GM21717 (cell line): ENCODE data around the gene VPS26A.
"Not testable (repeated sequence)": the region's sequence is repeated elsewhere in the genome, so short reads cannot be mapped to it uniquely, and the experiment has no call there.

ENCODE experiments used
- ATAC-seq: cut with Tn5 transposase; IDR thresholded peaks from one replicate; pipeline ENCODE4 v1.9.1; 2021; ENCODE audit warnings: mild to moderate bottlenecking, moderate library complexity; ENCODE audit not compliant: unreplicated experiment

Gene VPS26A

GRCh38 chr10:69101451-69102095, 22.4 kb upstream of the VPS26A start:
- no peak for ATAC-seq

DNA sequence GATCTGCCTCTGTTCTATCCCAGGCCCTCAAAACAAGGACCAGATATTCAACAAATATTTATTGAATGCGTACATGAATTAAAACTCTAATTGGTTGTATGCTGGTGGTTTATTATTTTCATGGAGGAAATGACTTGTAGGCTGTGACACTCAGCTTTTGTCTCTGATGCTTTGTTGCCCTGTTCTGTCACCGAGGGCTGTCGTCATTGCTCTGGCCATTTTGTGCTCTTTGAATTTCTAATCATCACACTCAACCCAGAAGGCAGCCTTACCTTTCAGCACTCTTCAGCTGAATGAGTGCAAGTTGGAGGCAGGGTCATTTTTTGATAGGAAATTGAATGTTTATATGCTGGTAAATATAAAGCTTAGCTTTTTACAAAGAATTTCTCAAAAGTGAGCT, 21.5 kb upstream of the VPS26A start:
- no peak for ATAC-seq

DNA sequence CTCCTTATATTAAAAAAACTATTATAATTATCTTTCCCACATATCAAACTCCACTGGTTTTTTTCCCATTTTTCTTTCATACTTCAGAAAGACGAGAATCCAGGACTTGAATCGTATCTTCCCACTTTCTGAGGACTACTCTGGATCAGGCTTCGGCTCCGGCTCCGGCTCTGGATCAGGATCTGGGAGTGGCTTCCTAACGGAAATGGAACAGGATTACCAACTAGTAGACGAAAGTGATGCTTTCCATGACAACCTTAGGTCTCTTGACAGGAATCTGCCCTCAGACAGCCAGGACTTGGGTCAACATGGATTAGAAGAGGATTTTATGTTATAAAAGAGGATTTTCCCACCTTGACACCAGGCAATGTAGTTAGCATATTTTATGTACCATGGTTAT, 20.2 kb upstream of the VPS26A start:
- ATAC-seq: no peak

GRCh38 chr10:69104994-69105790, 18.8 kb upstream of the VPS26A start:
- no peak for ATAC-seq

DNA sequence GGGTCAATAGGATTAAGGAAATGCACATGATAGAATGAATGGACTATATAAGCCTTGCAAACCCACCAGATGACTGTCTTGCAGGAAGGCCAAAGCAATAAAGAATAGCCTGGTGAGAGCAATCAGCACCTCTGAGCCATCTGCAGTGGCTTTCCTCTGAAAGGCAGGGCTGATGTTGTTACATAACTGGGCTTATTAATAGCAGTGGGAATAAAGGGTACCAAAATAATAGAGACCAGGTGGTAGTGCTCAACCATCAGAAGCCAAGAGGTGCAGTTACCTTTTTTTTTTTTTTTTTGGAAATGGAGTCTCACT, 16.8 kb upstream of the VPS26A start:
- ATAC-seq: no peak

DNA sequence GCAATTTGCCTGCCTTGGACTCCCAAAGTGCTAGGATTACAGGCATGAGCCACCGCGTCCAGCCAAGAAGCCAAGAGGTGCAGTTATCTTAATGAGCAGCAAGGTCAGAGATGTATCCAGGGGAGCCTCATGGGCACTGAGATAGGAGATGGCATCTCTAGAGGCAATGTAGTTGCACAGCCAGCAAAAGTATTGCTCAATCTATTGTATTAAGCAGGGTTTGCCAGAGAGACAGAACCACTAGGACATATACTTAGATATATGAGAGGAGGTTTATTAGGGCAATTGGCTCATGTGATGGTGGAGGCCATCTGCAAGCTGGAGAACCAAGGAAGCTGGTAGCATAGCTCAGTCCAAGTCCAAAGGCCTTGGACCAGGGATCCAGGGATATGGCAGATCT, 16.3 kb upstream of the VPS26A start:
- no peak for ATAC-seq

DNA sequence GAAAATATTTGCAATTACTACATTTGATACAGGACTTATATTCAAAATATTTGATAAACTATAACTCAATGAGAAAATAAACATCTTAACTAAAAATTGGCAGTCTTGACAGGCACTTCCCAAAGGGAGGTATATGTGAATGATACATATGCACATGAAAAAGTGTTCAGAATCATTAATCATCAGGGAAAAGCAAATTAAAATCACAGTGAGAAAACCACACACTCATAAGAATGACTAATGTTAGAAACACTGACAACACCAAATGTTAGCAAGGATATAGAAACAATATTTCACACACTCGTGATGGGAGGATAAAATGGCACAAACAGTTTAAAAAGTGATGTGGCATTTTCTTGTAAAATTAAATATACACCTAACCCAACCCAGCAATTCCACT, 4.1 kb upstream of the VPS26A start:
- no peak for ATAC-seq

DNA sequence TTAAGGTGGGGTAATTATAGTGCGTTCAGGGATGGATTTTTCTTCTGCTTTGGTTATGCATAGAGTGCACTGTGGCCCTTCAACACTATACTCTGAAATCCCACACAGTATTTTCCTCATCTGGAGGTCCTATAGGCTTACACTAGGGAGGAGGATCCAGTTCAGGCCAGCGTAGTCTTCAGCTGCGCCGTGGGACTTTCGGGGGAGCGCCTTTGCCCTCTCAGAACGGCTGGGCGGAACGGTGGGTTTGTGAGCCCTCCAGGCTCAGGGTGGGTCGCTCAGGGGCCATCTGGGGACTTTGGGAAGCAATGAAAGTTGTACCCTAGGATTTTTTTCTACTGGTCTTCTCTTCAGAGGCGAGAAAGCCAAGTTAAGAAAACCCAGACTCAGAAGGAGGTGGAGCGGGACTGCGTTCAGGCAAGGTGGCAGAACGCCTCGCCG, 652 bp upstream of the VPS26A start:
- ATAC-seq: peak; percentile 37

- peak; percentile 31 for ATAC-seq
Observed at GRCh38 chr10:69124563-69125268, 738 bp downstream of the VPS26A start.

GRCh38 chr10:69125554-69125953, 1.6 kb downstream of the VPS26A start:
- no peak for ATAC-seq

- ATAC-seq: no peak
Observed at GRCh38 chr10:69130251-69130650, 6.3 kb downstream of the VPS26A start.

DNA sequence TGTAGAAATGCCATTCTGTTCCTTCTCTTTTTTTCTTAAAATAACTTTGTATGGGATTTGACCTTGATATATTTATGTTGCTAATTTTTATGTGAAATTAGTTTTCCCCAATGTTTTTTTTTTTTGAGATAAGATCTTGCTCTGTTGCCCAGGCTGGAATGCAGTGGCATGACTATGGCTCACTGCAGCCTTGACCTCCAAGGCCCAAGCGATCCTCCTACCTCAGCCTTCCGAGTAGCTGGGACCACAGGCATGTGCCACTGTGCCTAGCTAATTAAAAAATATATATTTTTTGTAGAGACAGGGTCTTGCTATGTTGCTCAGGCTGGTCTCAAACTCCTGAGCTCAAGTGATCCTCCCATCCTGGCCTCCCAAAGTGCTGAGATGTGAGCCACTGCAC, 16.0 kb downstream of the VPS26A start:
- no peak for ATAC-seq

GRCh38 chr10:69141304-69141703, 17.3 kb downstream of the VPS26A start:
- no peak for ATAC-seq

GRCh38 chr10:69142074-69142473, 18.1 kb downstream of the VPS26A start:
- ATAC-seq: not testable (repeated sequence)

GRCh38 chr10:69142983-69143382, 19.0 kb downstream of the VPS26A start:
- ATAC-seq: no peak

DNA sequence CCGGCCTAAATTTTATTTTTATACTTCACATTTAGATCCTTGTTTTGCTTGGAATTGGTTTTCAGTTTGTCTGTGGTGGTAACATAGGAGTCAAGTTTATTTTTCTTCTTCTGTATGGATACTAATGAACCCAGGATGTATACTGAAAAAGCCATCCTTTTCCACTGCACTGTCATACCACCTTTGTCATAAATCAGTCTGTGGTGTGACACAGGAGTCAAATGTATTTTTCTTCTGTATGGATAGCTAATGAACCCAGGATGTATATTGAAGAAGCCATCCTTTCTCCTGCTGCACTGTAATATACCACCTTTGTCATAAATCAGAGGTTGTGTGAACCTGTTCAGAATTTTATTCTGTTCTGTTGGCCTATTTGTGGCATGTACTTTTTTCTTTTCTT, 21.4 kb downstream of the VPS26A start:
- no peak for ATAC-seq

GRCh38 chr10:69145864-69146263, 21.9 kb downstream of the VPS26A start:
- ATAC-seq: no peak

DNA sequence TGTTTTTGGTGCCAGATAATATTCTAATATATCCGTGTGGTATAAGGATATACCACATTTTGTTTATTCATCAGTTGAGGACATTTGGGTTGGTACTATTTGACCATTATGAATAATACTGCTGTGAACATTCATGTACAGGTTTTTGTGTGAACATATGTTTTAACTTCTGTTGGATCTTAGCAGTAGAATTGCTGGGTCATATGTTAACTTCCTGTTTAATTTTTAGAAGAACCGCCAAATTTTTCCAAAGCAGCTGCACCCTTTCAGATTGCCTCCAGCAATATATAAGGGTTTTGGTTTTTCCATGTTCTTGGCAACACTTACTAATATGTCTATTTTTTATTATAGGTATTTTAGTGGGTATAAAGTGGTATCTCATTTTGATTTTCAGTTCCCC, 22.8 kb downstream of the VPS26A start:
- no peak for ATAC-seq

- ATAC-seq: no peak
Observed at GRCh38 chr10:69151984-69152383, 28.0 kb downstream of the VPS26A start.

DNA sequence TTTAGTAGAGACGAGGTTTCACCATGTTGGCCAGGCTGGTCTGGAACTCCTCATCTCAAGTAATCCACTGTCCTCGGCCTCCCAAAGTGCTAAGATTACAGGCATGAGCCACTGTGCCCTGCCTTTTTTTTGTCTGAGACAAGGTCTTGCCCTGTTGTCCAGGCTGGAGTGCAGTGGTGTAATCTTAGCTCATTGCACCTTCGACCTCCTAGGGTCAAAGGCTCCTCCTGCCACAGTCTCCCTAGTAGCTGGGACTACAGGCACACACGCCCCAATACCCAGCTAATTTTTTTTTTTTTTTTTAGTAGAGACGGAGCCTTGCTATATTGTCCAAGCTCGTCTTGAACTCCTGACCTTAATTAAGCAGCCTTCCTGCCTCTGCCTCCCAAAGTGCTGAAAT, 29.2 kb downstream of the VPS26A start:
- ATAC-seq: no peak

DNA sequence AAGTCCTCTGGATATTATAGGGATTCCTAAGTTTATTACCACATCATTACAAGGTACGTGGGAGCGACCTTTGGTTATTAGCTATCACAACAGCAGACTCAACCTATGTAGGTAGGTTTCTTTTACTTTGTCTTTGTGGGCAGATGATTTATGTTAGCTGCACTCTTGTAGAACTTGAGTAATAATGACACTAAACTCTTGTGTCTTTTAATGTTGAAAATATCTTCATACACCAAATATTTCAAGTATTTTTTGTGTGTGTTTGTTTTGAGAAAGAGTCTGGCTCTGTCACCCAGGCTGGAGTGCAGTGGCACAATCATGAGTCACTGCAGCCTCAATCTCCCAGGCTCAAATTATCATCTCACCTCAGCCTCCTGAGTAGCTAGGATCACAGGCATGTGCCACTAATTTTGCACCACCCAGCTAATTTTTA, 36.8 kb downstream of the VPS26A start:
- no peak for ATAC-seq

GRCh38 chr10:69168493-69168892, 44.5 kb downstream of the VPS26A start:
- ATAC-seq: no peak
